ENCODE data around the gene CFAP20DC.

DNA sequence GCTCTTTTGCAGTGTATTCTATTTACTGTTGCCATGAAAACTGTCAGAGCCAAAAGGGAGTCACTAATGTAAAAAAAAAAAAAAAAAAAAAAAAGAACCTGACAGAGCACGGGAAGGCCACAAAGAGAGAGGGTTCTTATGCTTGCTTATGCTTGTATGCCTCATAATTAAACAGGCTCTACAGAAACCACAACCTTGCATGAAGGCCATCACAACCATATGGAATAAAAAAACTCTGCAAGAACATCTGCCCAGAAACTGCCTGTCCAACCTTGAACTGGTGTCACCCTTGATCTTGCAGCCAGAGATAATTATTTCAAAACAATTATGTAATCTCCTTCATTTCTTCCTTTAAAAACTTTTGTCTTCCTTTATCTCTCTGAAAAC lies 50.1 kb downstream of the CFAP20DC start:
- TF ChIP-seq, protein P1, sequence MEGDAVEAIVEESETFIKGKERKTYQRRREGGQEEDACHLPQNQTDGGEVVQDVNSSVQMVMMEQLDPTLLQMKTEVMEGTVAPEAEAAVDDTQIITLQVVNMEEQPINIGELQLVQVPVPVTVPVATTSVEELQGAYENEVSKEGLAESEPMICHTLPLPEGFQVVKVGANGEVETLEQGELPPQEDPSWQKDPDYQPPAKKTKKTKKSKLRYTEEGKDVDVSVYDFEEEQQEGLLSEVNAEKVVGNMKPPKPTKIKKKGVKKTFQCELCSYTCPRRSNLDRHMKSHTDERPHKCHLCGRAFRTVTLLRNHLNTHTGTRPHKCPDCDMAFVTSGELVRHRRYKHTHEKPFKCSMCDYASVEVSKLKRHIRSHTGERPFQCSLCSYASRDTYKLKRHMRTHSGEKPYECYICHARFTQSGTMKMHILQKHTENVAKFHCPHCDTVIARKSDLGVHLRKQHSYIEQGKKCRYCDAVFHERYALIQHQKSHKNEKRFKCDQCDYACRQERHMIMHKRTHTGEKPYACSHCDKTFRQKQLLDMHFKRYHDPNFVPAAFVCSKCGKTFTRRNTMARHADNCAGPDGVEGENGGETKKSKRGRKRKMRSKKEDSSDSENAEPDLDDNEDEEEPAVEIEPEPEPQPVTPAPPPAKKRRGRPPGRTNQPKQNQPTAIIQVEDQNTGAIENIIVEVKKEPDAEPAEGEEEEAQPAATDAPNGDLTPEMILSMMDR (IDR thresholded peaks at IDR 0.05) = no peak
- TF ChIP-seq POLR2AphosphoS5 (IDR thresholded peaks at IDR 0.05) (no peak), POLR2A (IDR thresholded peaks at IDR 0.05; ENCODE audit: low read depth) (no peak)

Data from esophagus muscularis mucosa (tissue), 3 donors.